GM23338 (cell line): ENCODE measurements around the gene GPR33. TPM values are rescaled to one million over a fixed set of nuclear protein-coding genes. Genes with fewer than 3 reads are reported as not detected.

ENCODE experiments used
- ATAC-seq: fragments of 200-7000 bp; cut with Tn5 transposase; 3 replicates; pipeline ENCODE4 v1.9.1; 2020
- DNase-seq: peaks from one replicate; pipeline ENCODE4 v3.0.0-alpha.2; 2015; ENCODE audit warnings: low spot score
- H2AFZ ChIP-seq: fragments of 200-600 bp; sonication (generic); 2 replicates; pipeline ENCODE4 v1.8.0; 2016; ENCODE audit warnings: antibody characterized with exemption, mild to moderate bottlenecking, moderate library complexity
- H3F3A ChIP-seq: fragments of 200-600 bp; sonication (generic); replicated peaks from 2 replicates; pipeline ENCODE4 v1.8.0; 2017; ENCODE audit warnings: antibody characterized with exemption, mixed run types, low read depth
- H3K27ac ChIP-seq: fragments of 200-600 bp; sonication (generic); 2 replicates; pipeline ENCODE4 v1.6.1; 2016; ENCODE audit warnings: low read depth
- H3K27me3 ChIP-seq: fragments of 200-600 bp; sonication (generic); 2 replicates; pipeline ENCODE4 v1.8.0; 2016; ENCODE audit warnings: mild to moderate bottlenecking, mixed run types, moderate library complexity; ENCODE audit not compliant: insufficient read depth
- H3K36me3 ChIP-seq: fragments of 200-600 bp; sonication (generic); 2 replicates; pipeline ENCODE4 v1.8.0; 2016; ENCODE audit warnings: mild to moderate bottlenecking; ENCODE audit not compliant: insufficient read depth
- H3K4me1 ChIP-seq: fragments of 200-600 bp; sonication (generic); 2 replicates; pipeline ENCODE4 v1.8.0; 2016; ENCODE audit warnings: mild to moderate bottlenecking, moderate library complexity; ENCODE audit not compliant: insufficient read depth
- H3K4me2 ChIP-seq: fragments of 200-600 bp; sonication (generic); 2 replicates; pipeline ENCODE4 v1.7.1; 2017; ENCODE audit warnings: mixed run types
- H3K4me3 ChIP-seq: fragments of 200-600 bp; sonication (generic); 2 replicates; pipeline ENCODE4 v1.6.1; 2016; ENCODE audit warnings: mixed run types
- H3K79me2 ChIP-seq: fragments of 200-600 bp; sonication (generic); replicated peaks from 2 replicates; pipeline ENCODE4 v1.8.0; 2017; ENCODE audit warnings: mild to moderate bottlenecking; ENCODE audit not compliant: insufficient read depth
- H3K9me2 ChIP-seq: fragments of 200-600 bp; sonication (generic); 2 replicates; pipeline ENCODE4 v1.8.0; 2017; ENCODE audit not compliant: insufficient read depth
- H4K20me1 ChIP-seq: fragments of 200-600 bp; sonication (generic); replicated peaks from 2 replicates; pipeline ENCODE4 v1.8.0; 2017; ENCODE audit warnings: mild to moderate bottlenecking; ENCODE audit not compliant: insufficient read depth
- H3K27ac Mint-ChIP-seq: 2 replicates; pipeline ENCODE4 v1.8.0; 2020; ENCODE audit warnings: inconsistent platforms, mild to moderate bottlenecking, moderate library complexity, mixed read lengths
- H3K27me3 Mint-ChIP-seq: 3 replicates; pipeline ENCODE4 v1.8.0; 2022; ENCODE audit warnings: low read depth, mild to moderate bottlenecking, moderate library complexity, mixed read lengths, inconsistent platforms; ENCODE audit not compliant: insufficient read depth, poor library complexity
- H3K36me3 Mint-ChIP-seq: 3 replicates; pipeline ENCODE4 v1.8.0; 2021; ENCODE audit warnings: low read depth, mild to moderate bottlenecking, inconsistent platforms, moderate library complexity, mixed read lengths
- H3K4me1 Mint-ChIP-seq: 3 replicates; pipeline ENCODE4 v1.8.0; 2020; ENCODE audit warnings: mild to moderate bottlenecking, inconsistent platforms, mixed read lengths
- H3K4me3 Mint-ChIP-seq: 3 replicates; pipeline ENCODE4 v1.8.0; 2021; ENCODE audit warnings: moderate library complexity, mild to moderate bottlenecking, inconsistent platforms, mixed read lengths
- H3K9me3 Mint-ChIP-seq: 3 replicates; pipeline ENCODE4 v1.8.0; 2020; ENCODE audit warnings: moderate library complexity, mild to moderate bottlenecking, inconsistent platforms, mixed read lengths
- CREB1 ChIP-seq: fragments of 250-450 bp; sonication (Bioruptor Pico); IDR thresholded peaks from 2 replicates; pipeline ENCODE4 v1.5.0; 2020; ENCODE audit warnings: low read depth, mild to moderate bottlenecking, moderate library complexity
- ETS1 ChIP-seq: IDR thresholded peaks from 2 replicates; pipeline ENCODE4 v1.6.1; 2016; ENCODE audit warnings: antibody characterized with exemption
- EZH2 ChIP-seq: fragments of 200-600 bp; sonication (generic); IDR thresholded peaks from one replicate; pipeline ENCODE4 v1.8.0; 2017; ENCODE audit warnings: antibody characterized with exemption, mild to moderate bottlenecking, low read depth; ENCODE audit not compliant: unreplicated experiment
- EZH2phosphoT487 ChIP-seq: fragments of 200-600 bp; sonication (generic); IDR thresholded peaks from one replicate; pipeline ENCODE4 v1.8.1; 2018; ENCODE audit warnings: antibody characterized with exemption; ENCODE audit not compliant: unreplicated experiment
- JUNB ChIP-seq: IDR thresholded peaks from one replicate; pipeline ENCODE4 v1.6.1; 2016; ENCODE audit warnings: antibody characterized with exemption; ENCODE audit not compliant: unreplicated experiment
- NANOG ChIP-seq: IDR thresholded peaks from 2 replicates; pipeline ENCODE4 v1.6.1; 2016; ENCODE audit warnings: antibody characterized with exemption, borderline replicate concordance
- POLR2AphosphoS5 ChIP-seq: IDR thresholded peaks from 2 replicates; pipeline ENCODE4 v1.6.1; 2016; ENCODE audit warnings: antibody characterized with exemption, low read depth
- STAT1 ChIP-seq: IDR thresholded peaks from one replicate; pipeline ENCODE4 v1.6.1; 2016; ENCODE audit warnings: antibody characterized with exemption; ENCODE audit not compliant: unreplicated experiment
- ZNF114 ChIP-seq: fragments of 250-450 bp; sonication (Bioruptor Pico); IDR thresholded peaks from 2 replicates; pipeline ENCODE4 v1.5.0; 2020; ENCODE audit warnings: mild to moderate bottlenecking, moderate library complexity
- ZNF331 ChIP-seq: fragments of 250-450 bp; sonication (Bioruptor Pico); IDR thresholded peaks from 2 replicates; pipeline ENCODE4 v1.5.0; 2020; ENCODE audit warnings: low read depth, mild to moderate bottlenecking, moderate library complexity
- polyA plus RNA-seq: library from polyadenylated mRNA; unstranded; fragments of >200 nt; fragmentation: Nextera tagmentation; extraction: Ambion mirVana; gene quantifications from 2 replicates; pipeline ENCODE4 v1.2.1, GENCODE V29; 2016
- total RNA-seq: library from RNA; depleted of rRNA; stranded (reverse); fragments of >200 nt; shearing (Covaris generic); gene quantifications from 2 replicates; pipeline ENCODE4 v1.2.3, GENCODE V29; 2014
- TF ChIP-seq, protein P1 (sequence below): fragments of 250-450 bp; sonication (Bioruptor Pico); IDR thresholded peaks from 2 replicates; pipeline ENCODE4 v1.5.0; 2020; ENCODE audit warnings: mild to moderate bottlenecking, moderate library complexity
- TF ChIP-seq, protein P2 (sequence below): IDR thresholded peaks from one replicate; pipeline ENCODE4 v1.6.1; 2018; ENCODE audit warnings: antibody characterized with exemption; ENCODE audit not compliant: unreplicated experiment
- TF ChIP-seq, protein P3 (sequence below), 2 experiments: fragments of 200-600 bp in 1 of 2; sonication (generic) in 1 of 2; conservative IDR thresholded peaks; 2 replicates each; pipeline versions ENCODE4 v1.5.1 to v1.6.1; 2016 to 2017; ENCODE audit warnings: antibody characterized with exemption in 2 of 2, low read depth in 2 of 2, mild to moderate bottlenecking in 2 of 2, moderate library complexity in 1 of 2

The GPR33 gene
- total and polyA plus RNA-seq, 2 experiments from 2014 or later = not detected

DNA sequence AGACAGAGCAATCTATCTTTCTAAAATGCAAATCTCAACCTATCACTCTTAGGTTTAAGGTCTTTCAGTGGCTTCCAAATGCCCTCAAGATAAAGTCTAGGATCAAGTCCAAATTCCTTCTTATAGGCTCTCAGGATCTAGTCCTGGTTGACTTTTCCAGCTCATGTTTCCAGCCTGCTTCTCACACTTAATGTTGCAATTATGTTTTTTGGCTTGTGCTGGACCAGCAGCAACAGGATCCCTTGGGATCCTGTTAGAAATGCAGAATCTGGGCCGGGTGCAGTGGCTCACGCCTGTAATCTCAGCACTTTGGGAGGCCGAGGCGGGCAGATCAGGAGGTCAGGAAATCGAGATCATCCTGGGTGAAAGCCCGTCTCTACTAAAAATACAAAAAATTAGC, 10.6 kb downstream of the GPR33 start:
- H3K27me3 ChIP-seq = no peaks in the 10 kb centered on the region
- no peak overlapping the region for H3K4me3 ChIP-seq
- H3K4me3 Mint-ChIP-seq = no peak overlapping the region
- no peaks in the 10 kb centered on the region; the same call in 1 of the 2 replicates for H3K9me2 ChIP-seq
- peaks cover 9% of the 10 kb centered on the region; the same call in 2 of the 3 replicates for H3K36me3 Mint-ChIP-seq
- H2AFZ ChIP-seq = no peak overlapping the region; the same call in 1 of the 2 replicates
- no peak overlapping the region for H3K27ac Mint-ChIP-seq
- no peaks in the 10 kb centered on the region for H3K27me3 Mint-ChIP-seq
- ATAC-seq (no peak), DNase-seq (no peak)
- no peaks in the 10 kb centered on the region for H3F3A ChIP-seq
- peaks cover 11% of the 10 kb centered on the region for H3K9me3 Mint-ChIP-seq
- H4K20me1 ChIP-seq = no peaks in the 10 kb centered on the region
- H3K79me2 ChIP-seq = no peaks in the 10 kb centered on the region
- H3K4me1 ChIP-seq = no peaks in the 10 kb centered on the region
- TF ChIP-seq CREB1 (CRISPR knock-in tag) (no peak), ZNF114 (CRISPR knock-in tag) (no peak), NANOG (no peak), EZH2 (no peak), ETS1 (no peak), EZH2phosphoT487 (no peak), POLR2AphosphoS5 (no peak), ZNF331 (CRISPR knock-in tag) (no peak), JUNB (no peak), STAT1 (no peak)
- TF ChIP-seq, protein P1, sequence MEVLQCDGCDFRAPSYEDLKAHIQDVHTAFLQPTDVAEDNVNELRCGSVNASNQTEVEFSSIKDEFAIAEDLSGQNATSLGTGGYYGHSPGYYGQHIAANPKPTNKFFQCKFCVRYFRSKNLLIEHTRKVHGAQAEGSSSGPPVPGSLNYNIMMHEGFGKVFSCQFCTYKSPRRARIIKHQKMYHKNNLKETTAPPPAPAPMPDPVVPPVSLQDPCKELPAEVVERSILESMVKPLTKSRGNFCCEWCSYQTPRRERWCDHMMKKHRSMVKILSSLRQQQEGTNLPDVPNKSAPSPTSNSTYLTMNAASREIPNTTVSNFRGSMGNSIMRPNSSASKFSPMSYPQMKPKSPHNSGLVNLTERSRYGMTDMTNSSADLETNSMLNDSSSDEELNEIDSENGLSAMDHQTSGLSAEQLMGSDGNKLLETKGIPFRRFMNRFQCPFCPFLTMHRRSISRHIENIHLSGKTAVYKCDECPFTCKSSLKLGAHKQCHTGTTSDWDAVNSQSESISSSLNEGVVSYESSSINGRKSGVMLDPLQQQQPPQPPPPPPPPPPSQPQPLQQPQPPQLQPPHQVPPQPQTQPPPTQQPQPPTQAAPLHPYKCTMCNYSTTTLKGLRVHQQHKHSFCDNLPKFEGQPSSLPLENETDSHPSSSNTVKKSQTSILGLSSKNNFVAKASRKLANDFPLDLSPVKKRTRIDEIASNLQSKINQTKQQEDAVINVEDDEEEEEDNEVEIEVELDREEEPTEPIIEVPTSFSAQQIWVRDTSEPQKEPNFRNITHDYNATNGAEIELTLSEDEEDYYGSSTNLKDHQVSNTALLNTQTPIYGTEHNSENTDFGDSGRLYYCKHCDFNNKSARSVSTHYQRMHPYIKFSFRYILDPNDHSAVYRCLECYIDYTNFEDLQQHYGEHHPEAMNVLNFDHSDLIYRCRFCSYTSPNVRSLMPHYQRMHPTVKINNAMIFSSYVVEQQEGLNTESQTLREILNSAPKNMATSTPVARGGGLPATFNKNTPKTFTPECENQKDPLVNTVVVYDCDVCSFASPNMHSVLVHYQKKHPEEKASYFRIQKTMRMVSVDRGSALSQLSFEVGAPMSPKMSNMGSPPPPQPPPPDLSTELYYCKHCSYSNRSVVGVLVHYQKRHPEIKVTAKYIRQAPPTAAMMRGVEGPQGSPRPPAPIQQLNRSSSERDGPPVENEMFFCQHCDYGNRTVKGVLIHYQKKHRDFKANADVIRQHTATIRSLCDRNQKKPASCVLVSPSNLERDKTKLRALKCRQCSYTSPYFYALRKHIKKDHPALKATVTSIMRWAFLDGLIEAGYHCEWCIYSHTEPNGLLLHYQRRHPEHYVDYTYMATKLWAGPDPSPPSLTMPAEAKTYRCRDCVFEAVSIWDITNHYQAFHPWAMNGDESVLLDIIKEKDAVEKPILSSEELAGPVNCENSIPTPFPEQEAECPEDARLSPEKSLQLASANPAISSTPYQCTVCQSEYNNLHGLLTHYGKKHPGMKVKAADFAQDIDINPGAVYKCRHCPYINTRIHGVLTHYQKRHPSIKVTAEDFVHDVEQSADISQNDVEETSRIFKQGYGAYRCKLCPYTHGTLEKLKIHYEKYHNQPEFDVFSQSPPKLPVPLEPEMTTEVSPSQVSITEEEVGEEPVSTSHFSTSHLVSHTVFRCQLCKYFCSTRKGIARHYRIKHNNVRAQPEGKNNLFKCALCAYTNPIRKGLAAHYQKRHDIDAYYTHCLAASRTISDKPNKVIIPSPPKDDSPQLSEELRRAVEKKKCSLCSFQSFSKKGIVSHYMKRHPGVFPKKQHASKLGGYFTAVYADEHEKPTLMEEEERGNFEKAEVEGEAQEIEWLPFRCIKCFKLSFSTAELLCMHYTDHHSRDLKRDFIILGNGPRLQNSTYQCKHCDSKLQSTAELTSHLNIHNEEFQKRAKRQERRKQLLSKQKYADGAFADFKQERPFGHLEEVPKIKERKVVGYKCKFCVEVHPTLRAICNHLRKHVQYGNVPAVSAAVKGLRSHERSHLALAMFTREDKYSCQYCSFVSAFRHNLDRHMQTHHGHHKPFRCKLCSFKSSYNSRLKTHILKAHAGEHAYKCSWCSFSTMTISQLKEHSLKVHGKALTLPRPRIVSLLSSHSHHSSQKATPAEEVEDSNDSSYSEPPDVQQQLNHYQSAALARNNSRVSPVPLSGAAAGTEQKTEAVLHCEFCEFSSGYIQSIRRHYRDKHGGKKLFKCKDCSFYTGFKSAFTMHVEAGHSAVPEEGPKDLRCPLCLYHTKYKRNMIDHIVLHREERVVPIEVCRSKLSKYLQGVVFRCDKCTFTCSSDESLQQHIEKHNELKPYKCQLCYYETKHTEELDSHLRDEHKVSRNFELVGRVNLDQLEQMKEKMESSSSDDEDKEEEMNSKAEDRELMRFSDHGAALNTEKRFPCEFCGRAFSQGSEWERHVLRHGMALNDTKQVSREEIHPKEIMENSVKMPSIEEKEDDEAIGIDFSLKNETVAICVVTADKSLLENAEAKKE (CRISPR knock-in tag) = no peak
- TF ChIP-seq, protein P2, sequence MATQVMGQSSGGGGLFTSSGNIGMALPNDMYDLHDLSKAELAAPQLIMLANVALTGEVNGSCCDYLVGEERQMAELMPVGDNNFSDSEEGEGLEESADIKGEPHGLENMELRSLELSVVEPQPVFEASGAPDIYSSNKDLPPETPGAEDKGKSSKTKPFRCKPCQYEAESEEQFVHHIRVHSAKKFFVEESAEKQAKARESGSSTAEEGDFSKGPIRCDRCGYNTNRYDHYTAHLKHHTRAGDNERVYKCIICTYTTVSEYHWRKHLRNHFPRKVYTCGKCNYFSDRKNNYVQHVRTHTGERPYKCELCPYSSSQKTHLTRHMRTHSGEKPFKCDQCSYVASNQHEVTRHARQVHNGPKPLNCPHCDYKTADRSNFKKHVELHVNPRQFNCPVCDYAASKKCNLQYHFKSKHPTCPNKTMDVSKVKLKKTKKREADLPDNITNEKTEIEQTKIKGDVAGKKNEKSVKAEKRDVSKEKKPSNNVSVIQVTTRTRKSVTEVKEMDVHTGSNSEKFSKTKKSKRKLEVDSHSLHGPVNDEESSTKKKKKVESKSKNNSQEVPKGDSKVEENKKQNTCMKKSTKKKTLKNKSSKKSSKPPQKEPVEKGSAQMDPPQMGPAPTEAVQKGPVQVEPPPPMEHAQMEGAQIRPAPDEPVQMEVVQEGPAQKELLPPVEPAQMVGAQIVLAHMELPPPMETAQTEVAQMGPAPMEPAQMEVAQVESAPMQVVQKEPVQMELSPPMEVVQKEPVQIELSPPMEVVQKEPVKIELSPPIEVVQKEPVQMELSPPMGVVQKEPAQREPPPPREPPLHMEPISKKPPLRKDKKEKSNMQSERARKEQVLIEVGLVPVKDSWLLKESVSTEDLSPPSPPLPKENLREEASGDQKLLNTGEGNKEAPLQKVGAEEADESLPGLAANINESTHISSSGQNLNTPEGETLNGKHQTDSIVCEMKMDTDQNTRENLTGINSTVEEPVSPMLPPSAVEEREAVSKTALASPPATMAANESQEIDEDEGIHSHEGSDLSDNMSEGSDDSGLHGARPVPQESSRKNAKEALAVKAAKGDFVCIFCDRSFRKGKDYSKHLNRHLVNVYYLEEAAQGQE = no peak
- TF ChIP-seq, protein P3, sequence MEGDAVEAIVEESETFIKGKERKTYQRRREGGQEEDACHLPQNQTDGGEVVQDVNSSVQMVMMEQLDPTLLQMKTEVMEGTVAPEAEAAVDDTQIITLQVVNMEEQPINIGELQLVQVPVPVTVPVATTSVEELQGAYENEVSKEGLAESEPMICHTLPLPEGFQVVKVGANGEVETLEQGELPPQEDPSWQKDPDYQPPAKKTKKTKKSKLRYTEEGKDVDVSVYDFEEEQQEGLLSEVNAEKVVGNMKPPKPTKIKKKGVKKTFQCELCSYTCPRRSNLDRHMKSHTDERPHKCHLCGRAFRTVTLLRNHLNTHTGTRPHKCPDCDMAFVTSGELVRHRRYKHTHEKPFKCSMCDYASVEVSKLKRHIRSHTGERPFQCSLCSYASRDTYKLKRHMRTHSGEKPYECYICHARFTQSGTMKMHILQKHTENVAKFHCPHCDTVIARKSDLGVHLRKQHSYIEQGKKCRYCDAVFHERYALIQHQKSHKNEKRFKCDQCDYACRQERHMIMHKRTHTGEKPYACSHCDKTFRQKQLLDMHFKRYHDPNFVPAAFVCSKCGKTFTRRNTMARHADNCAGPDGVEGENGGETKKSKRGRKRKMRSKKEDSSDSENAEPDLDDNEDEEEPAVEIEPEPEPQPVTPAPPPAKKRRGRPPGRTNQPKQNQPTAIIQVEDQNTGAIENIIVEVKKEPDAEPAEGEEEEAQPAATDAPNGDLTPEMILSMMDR (conservative IDR thresholded peaks at IDR 0.05; ENCODE audit: low read depth in 2 of 2) = no peak
- H3K4me2 ChIP-seq = no peak overlapping the region
- H3K27ac ChIP-seq = no peak overlapping the region
- H3K4me1 Mint-ChIP-seq = no peaks in the 10 kb centered on the region
- H3K36me3 ChIP-seq = no peaks in the 10 kb centered on the region
